IMR-90 (cell line): ENCODE data around the gene SLC4A7. TPM values are rescaled to one million over a fixed set of nuclear protein-coding genes. Genes with fewer than 3 reads are reported as not detected.

ENCODE experiments used
- ATAC-seq: fragments of 200-7000 bp; cut with Tn5 transposase; 2 replicates; pipeline ENCODE4 v1.9.1; 2020; ENCODE audit warnings: low read depth, mild to moderate bottlenecking, moderate library complexity
- BruUV-seq: library from RNA; stranded (reverse); fragments of 400-500 nt; replicated peaks from 2 replicates; lab custom pipeline; 2021; lab: Mats Ljungman, UMichigan
- CTCF ChIA-PET: fragments of 300-600 bp; formaldehyde crosslinking; extraction: SDS; loops from one replicate; lab custom pipeline; 2021; ENCODE audit warnings: antibody characterized with exemption; lab: Yijun Ruan, JAX
- POLR2A ChIA-PET: fragments of 300-600 bp; sonication (Branson Sonifier 250); formaldehyde crosslinking; loops from one replicate; lab custom pipeline; 2022; ENCODE audit warnings: antibody characterized with exemption; ENCODE audit not compliant: unreplicated experiment; lab: Charles Lee
- DNase-seq: peaks from one replicate; pipeline ENCODE4 v3.0.0; 2013
- H2AFZ ChIP-seq: replicated peaks from 2 replicates; pipeline ENCODE3; 2013; ENCODE audit warnings: low read length, mild to moderate bottlenecking; ENCODE audit not compliant: poor library complexity
- H2AK5ac ChIP-seq: 2 replicates; pipeline ENCODE4 v1.6.1; 2013; ENCODE audit warnings: low read depth, low read length, inconsistent platforms
- H2AK9ac ChIP-seq: replicated peaks from 2 replicates; pipeline ENCODE3; 2013; ENCODE audit warnings: mild to moderate bottlenecking, low read depth, low read length, moderate library complexity; ENCODE audit not compliant: poor library complexity
- H2BK120ac ChIP-seq: 2 replicates; pipeline ENCODE4 v1.6.1; 2013; ENCODE audit warnings: low read depth, low read length, inconsistent platforms
- H2BK15ac ChIP-seq: 3 replicates; pipeline ENCODE4 v1.6.1; 2013; ENCODE audit warnings: low read depth, low read length, inconsistent platforms
- H2BK20ac ChIP-seq: 2 replicates; pipeline ENCODE4 v1.6.1; 2013; ENCODE audit warnings: low read depth, mild to moderate bottlenecking, inconsistent platforms, low read length, moderate library complexity
- H2BK5ac ChIP-seq: 2 replicates; pipeline ENCODE4 v1.6.1; 2013; ENCODE audit warnings: mild to moderate bottlenecking, low read depth, low read length, inconsistent platforms; ENCODE audit not compliant: poor library complexity, severe bottlenecking
- H3K14ac ChIP-seq: replicated peaks from 2 replicates; pipeline ENCODE4 v1.6.1; 2013; ENCODE audit warnings: low read depth, low read length, inconsistent platforms
- H3K18ac ChIP-seq: 2 replicates; pipeline ENCODE4 v1.6.1; 2013; ENCODE audit warnings: low read depth, low read length, control low read depth
- H3K23ac ChIP-seq: 2 replicates; pipeline ENCODE4 v1.6.1; 2013; ENCODE audit warnings: low read depth, low read length, inconsistent platforms
- H3K27ac ChIP-seq: 2 replicates; pipeline ENCODE4 v1.5.1; 2013; ENCODE audit warnings: mild to moderate bottlenecking, control low read depth, low read length; ENCODE audit not compliant: insufficient read depth
- H3K27me3 ChIP-seq: 2 replicates; pipeline ENCODE4 v1.6.1; 2013; ENCODE audit warnings: low read length; ENCODE audit not compliant: control insufficient read depth, insufficient read depth
- H3K36me3 ChIP-seq: 2 replicates; pipeline ENCODE4 v1.6.1; 2013; ENCODE audit warnings: low read length, mixed read lengths; ENCODE audit not compliant: control insufficient read depth, insufficient read depth
- H3K4ac ChIP-seq: 2 replicates; pipeline ENCODE4 v1.6.1; 2013; ENCODE audit warnings: low read depth, low read length, inconsistent platforms
- H3K4me1 ChIP-seq: 2 replicates; pipeline ENCODE4 v1.6.1; 2013; ENCODE audit warnings: low read length, mixed read lengths; ENCODE audit not compliant: control insufficient read depth, insufficient read depth
- H3K4me2 ChIP-seq: 2 replicates; pipeline ENCODE4 v1.6.1; 2013; ENCODE audit warnings: low read depth, mild to moderate bottlenecking, control low read depth, low read length, moderate library complexity
- H3K4me3 ChIP-seq: 2 replicates; pipeline ENCODE4 v1.5.1; 2013; ENCODE audit warnings: low read depth, mild to moderate bottlenecking, control low read depth, low read length, moderate library complexity; ENCODE audit not compliant: insufficient read depth
- H3K56ac ChIP-seq: 2 replicates; pipeline ENCODE4 v1.6.1; 2013; ENCODE audit warnings: low read length, inconsistent platforms; ENCODE audit not compliant: insufficient read depth; ENCODE audit errors: extremely low read depth
- H3K79me1 ChIP-seq, 2 experiments: 2 replicates each; pipeline ENCODE4 v1.6.1; 2013; ENCODE audit warnings: low read length in 2 of 2, inconsistent platforms in 1 of 2, low read depth in 1 of 2
- H3K9ac ChIP-seq: 2 replicates; pipeline ENCODE4 v1.6.1; 2013; ENCODE audit warnings: low read depth, low read length, control low read depth
- H3K9me1 ChIP-seq: 2 replicates; pipeline ENCODE4 v1.6.1; 2013; ENCODE audit warnings: low read length, inconsistent platforms; ENCODE audit not compliant: insufficient read depth
- H3K9me3 ChIP-seq: 2 replicates; pipeline ENCODE4 v1.6.1; 2013; ENCODE audit warnings: low read length; ENCODE audit not compliant: control insufficient read depth, insufficient read depth
- H4K20me1 ChIP-seq: 2 replicates; pipeline ENCODE4 v1.6.1; 2013; ENCODE audit warnings: low read length, inconsistent platforms; ENCODE audit not compliant: insufficient read depth
- H4K5ac ChIP-seq: 2 replicates; pipeline ENCODE4 v1.6.1; 2013; ENCODE audit warnings: mild to moderate bottlenecking, low read depth, low read length, control low read depth
- H4K8ac ChIP-seq, 2 experiments: 2 replicates each; pipeline ENCODE4 v1.6.1; 2013; ENCODE audit warnings: low read depth in 2 of 2, low read length in 2 of 2, control low read depth in 1 of 2, inconsistent platforms in 1 of 2
- H4K91ac ChIP-seq: 2 replicates; pipeline ENCODE4 v1.6.1; 2013; ENCODE audit warnings: low read depth, low read length, inconsistent platforms; ENCODE audit not compliant: insufficient read depth
- BHLHE40 ChIP-seq: fragments of 150-350 bp; IDR thresholded peaks from 2 replicates; pipeline ENCODE4 v1.6.1; 2016; ENCODE audit warnings: mild to moderate bottlenecking, low read depth, low read length
- FOS ChIP-seq: fragments of 150-350 bp; IDR thresholded peaks from 2 replicates; pipeline ENCODE4 v1.6.1; 2016; ENCODE audit warnings: low read depth, low read length
- MAFK ChIP-seq: IDR thresholded peaks from 2 replicates; pipeline ENCODE4 v1.6.1; 2012; ENCODE audit warnings: low read depth, low read length, improper control_type of control experiment
- MAZ ChIP-seq: IDR thresholded peaks from 2 replicates; pipeline ENCODE4 v1.6.1; 2012; ENCODE audit warnings: low read depth, mild to moderate bottlenecking, low read length, improper control_type of control experiment, moderate library complexity, borderline replicate concordance
- MXI1 ChIP-seq: IDR thresholded peaks from 2 replicates; pipeline ENCODE4 v1.6.1; 2012; ENCODE audit warnings: low read depth, mild to moderate bottlenecking, low read length, moderate library complexity, borderline replicate concordance
- POLR2A ChIP-seq: IDR thresholded peaks from 2 replicates; pipeline ENCODE4 v1.6.1; 2012; ENCODE audit warnings: mild to moderate bottlenecking, low read depth, low read length
- RAD21 ChIP-seq: IDR thresholded peaks from 2 replicates; pipeline ENCODE4 v1.6.1; 2012; ENCODE audit warnings: low read length, improper control_type of control experiment
- RCOR1 ChIP-seq: IDR thresholded peaks from 2 replicates; pipeline ENCODE4 v1.6.1; 2012; ENCODE audit warnings: mild to moderate bottlenecking, low read length, improper control_type of control experiment; ENCODE audit not compliant: insufficient replicate concordance
- RFX5 ChIP-seq: IDR thresholded peaks from 2 replicates; pipeline ENCODE4 v1.8.0; 2012; ENCODE audit warnings: low read depth, mild to moderate bottlenecking, low read length, moderate library complexity
- WGBS, 2 experiments: methylation state at CpG; one replicate each; pipeline versions ENCODE4 v1.1.5 to v1.1.7; 2013; ENCODE audit warnings: missing lambda C conversion rate in 2 of 2; ENCODE audit not compliant: insufficient read length in 1 of 2; ENCODE audit errors: extremely low coverage in 2 of 2; 5-methylcytosine and 5-hydroxymethylcytosine counted together
- dilution Hi-C: fragments of 300-500 bp; cut with HindIII; formaldehyde crosslinking; loops from one replicate; pipeline ENCODE4 v1.14.3; 2018; ENCODE audit warnings: low sequenced_read_pairs; ENCODE audit not compliant: unreplicated experiment
- in situ Hi-C: fragments of 300-500 bp; cut with MboI; formaldehyde crosslinking; loops from 3 replicates; pipeline ENCODE4 v1.14.3; 2019; ENCODE audit warnings: low sequenced_read_pairs, inconsistent platforms, mixed read lengths
- intact Hi-C: fragments of 100-400 bp; cut with micrococcal nuclease; formaldehyde crosslinking; loops from 2 replicates; pipeline ENCODE4 v1.10.0; 2022
- polyA plus RNA-seq, 3 experiments: library from polyadenylated mRNA; depleted of rRNA; stranded (reverse); fragments of >200 nt; gene quantifications; 2 replicates each; pipeline ENCODE4 v1.2.3, GENCODE V29; 2012; ENCODE audit warnings: low replicate concordance in 1 of 3
- total RNA-seq: library from RNA; depleted of rRNA; stranded (reverse); fragments of >200 nt; gene quantifications from 2 replicates; pipeline ENCODE4 v1.2.3, GENCODE V29; 2012
- TF ChIP-seq, protein P1 (sequence below): conservative IDR thresholded peaks from 2 replicates; pipeline ENCODE4 v1.5.1; 2012; ENCODE audit warnings: mild to moderate bottlenecking, low read depth, low read length, improper control_type of control experiment
- TF ChIP-seq, protein P2 (sequence below): fragments of 150-350 bp; IDR thresholded peaks from 2 replicates; pipeline ENCODE4 v1.6.1; 2016; ENCODE audit warnings: low read depth, mild to moderate bottlenecking, low read length, moderate library complexity, borderline replicate concordance

The SLC4A7 gene
- total and polyA plus RNA-seq, 2 of the 4 experiments (the other 2 are of a cell fraction), result 17.7 to 50.4 TPM

- no peak for TF ChIP-seq RAD21
These were observed 158.0 kb downstream of the SLC4A7 start (continued) for GRCh38 chr3:27326202-27326601.

DNA sequence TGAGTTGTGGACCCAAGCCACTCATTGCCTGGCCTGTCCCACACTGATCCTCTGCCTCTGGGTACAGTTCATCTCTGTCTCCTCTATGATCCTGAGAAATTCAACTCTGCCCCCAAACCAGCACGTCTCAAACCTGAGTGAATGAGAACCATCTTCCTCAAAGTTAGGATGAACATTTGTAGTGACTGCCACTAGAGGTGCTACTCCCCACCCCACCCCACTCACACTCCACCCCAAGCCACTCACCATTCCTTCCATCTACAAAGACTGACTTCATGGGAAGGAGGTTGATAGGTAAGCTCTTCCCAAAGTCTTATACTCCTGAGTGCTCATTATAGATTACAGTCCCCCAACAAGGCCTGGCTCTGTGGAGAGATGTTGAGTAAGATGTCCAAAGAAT is 158.8 kb downstream of the SLC4A7 start:
- Histone ChIP-seq H2AK5ac (peak overlapping the region; percentile 95), H2BK15ac (peak overlapping the region; percentile 99), H2AK9ac (peak overlapping the region; percentile 85), H2AFZ (peak overlapping the region; percentile 74), H3K27ac (peak overlapping the region; percentile 97), H3K9ac (no peak overlapping the region; the same call in 1 of the 2 replicates), H3K14ac (peak overlapping the region; percentile 98), H3K56ac (peak overlapping the region; percentile 84; the same call in 1 of the 2 replicates), H3K36me3 (no peaks in the 10 kb centered on the region), H3K79me1 (peaks cover 0 to 11% of the 10 kb centered on the region in 2 experiments; a peak in 3 of 4 replicates), H2BK20ac (peak overlapping the region; percentile 99), H4K91ac (peak overlapping the region; percentile 96), H3K27me3 (no peaks in the 10 kb centered on the region), H4K20me1 (no peaks in the 10 kb centered on the region), H3K4me2 (no peak overlapping the region), H3K9me3 (no peaks in the 10 kb centered on the region), H2BK5ac (peak overlapping the region; percentile 96), H4K5ac (peak overlapping the region; percentile 93), H3K4ac (peak overlapping the region; percentile 99), H3K4me3 (no peak overlapping the region), H3K23ac (peak overlapping the region; percentile 97), H3K4me1 (peaks cover 22% of the 10 kb centered on the region), H2BK120ac (peak overlapping the region; percentile 99), H4K8ac (peak overlapping the region; percentile 72 to 93), H3K18ac (peak overlapping the region; percentile 99), H3K9me1 (peaks cover 23% of the 10 kb centered on the region)
- BruUV-seq, result no TSS peak
- no peak for ATAC-seq
- TF ChIP-seq RFX5 (no peak), FOS (no peak), MXI1 (no peak), MAFK (no peak), MAZ (no peak), RCOR1 (no peak), BHLHE40 (no peak), POLR2A (no peak)
- TF ChIP-seq, protein P1, sequence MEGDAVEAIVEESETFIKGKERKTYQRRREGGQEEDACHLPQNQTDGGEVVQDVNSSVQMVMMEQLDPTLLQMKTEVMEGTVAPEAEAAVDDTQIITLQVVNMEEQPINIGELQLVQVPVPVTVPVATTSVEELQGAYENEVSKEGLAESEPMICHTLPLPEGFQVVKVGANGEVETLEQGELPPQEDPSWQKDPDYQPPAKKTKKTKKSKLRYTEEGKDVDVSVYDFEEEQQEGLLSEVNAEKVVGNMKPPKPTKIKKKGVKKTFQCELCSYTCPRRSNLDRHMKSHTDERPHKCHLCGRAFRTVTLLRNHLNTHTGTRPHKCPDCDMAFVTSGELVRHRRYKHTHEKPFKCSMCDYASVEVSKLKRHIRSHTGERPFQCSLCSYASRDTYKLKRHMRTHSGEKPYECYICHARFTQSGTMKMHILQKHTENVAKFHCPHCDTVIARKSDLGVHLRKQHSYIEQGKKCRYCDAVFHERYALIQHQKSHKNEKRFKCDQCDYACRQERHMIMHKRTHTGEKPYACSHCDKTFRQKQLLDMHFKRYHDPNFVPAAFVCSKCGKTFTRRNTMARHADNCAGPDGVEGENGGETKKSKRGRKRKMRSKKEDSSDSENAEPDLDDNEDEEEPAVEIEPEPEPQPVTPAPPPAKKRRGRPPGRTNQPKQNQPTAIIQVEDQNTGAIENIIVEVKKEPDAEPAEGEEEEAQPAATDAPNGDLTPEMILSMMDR, result no peak
- TF ChIP-seq, protein P2, sequence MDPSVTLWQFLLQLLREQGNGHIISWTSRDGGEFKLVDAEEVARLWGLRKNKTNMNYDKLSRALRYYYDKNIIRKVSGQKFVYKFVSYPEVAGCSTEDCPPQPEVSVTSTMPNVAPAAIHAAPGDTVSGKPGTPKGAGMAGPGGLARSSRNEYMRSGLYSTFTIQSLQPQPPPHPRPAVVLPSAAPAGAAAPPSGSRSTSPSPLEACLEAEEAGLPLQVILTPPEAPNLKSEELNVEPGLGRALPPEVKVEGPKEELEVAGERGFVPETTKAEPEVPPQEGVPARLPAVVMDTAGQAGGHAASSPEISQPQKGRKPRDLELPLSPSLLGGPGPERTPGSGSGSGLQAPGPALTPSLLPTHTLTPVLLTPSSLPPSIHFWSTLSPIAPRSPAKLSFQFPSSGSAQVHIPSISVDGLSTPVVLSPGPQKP, result no peak
- no CpG with 5 or more reads among the region's 1 CpG for WGBS, 2 experiments
- no peak for DNase-seq
- intact Hi-C loops, result no loop called here
- in situ Hi-C loops, result no loop called here
- ChIA-PET CTCF (interaction anchor here (1.6 kb wide), 1 partner anchor 71 kb away, joined by 4 read pairs; no protein-coding TSS in a partner anchor), POLR2A (no interaction called here)
- dilution Hi-C loops, result no loop called here
